HG02763 (cell line): ENCODE results near the gene GPR162.

Experiments used
- ATAC-seq: cut with Tn5 transposase; IDR thresholded peaks from one replicate; pipeline ENCODE4 v1.9.1; 2021; ENCODE audit warnings: mild to moderate bottlenecking, moderate library complexity; ENCODE audit not compliant: unreplicated experiment

The GPR162 gene

GRCh38 chr12:6834254-6834653 is 12.6 kb downstream of the GPR162 start:
- ATAC-seq, result no peak

GRCh38 chr12:6834873-6835272 is 13.3 kb downstream of the GPR162 start:
- no peak for ATAC-seq

GRCh38 chr12:6836851-6837250 is 15.2 kb downstream of the GPR162 start:
- ATAC-seq, result no peak

- ATAC-seq, result no peak
These were observed 15.9 kb downstream of the GPR162 start for GRCh38 chr12:6837370-6838060.

- no peak for ATAC-seq
These were observed 17.2 kb downstream of the GPR162 start for GRCh38 chr12:6838854-6839253.

GRCh38 chr12:6839482-6840201 is 18.0 kb downstream of the GPR162 start:
- ATAC-seq, result peak; percentile 80

GRCh38 chr12:6840330-6840729 is 18.7 kb downstream of the GPR162 start:
- peak; percentile 7 for ATAC-seq

GRCh38 chr12:6840761-6841515 is 19.3 kb downstream of the GPR162 start, which contains the start of gene GNB3:
TSS of gene GNB3 (plus strand) at chr12:6840925. CDS start at chr12:6841288, 363 bp downstream.
- ATAC-seq, result no peak

- no peak for ATAC-seq
These were observed 20.5 kb downstream of the GPR162 start for GRCh38 chr12:6842075-6842474.

GRCh38 chr12:6843118-6843902 is 21.7 kb downstream of the GPR162 start:
- no peak for ATAC-seq

- no peak for ATAC-seq
These were observed 23.8 kb downstream of the GPR162 start for GRCh38 chr12:6845395-6845794.

GRCh38 chr12:6846316-6846869 is 24.8 kb downstream of the GPR162 start:
- no peak for ATAC-seq

GRCh38 chr12:6847676-6848075 is 26.1 kb downstream of the GPR162 start:
- ATAC-seq, result no peak

GRCh38 chr12:6849427-6849826 is 27.8 kb downstream of the GPR162 start:
- ATAC-seq, result no peak

- no peak for ATAC-seq
These were observed 28.4 kb downstream of the GPR162 start for GRCh38 chr12:6849976-6850560.

GRCh38 chr12:6850796-6851152 is 29.2 kb downstream of the GPR162 start:
- ATAC-seq, result no peak

- peak; percentile 50 for ATAC-seq
These were observed 29.7 kb downstream of the GPR162 start, which contains the start of gene CDCA3 for GRCh38 chr12:6851153-6851920. TSS of gene CDCA3 (minus strand) at chr12:6851286. CDS start at chr12:6850952, 334 bp downstream.

GRCh38 chr12:6851921-6852650 is 30.5 kb downstream of the GPR162 start, which contains the start of gene USP5:
TSS of gene USP5 (plus strand) at chr12:6852150. CDS start at chr12:6852180, 30 bp downstream.
- ATAC-seq, result peak; percentile 71
